Mesothelial cell of epicardium (in vitro differentiated cells): ENCODE results near the gene ERCC1. TPM values are rescaled to one million over a fixed set of nuclear protein-coding genes. Genes with fewer than 3 reads are reported as not detected.

Source experiments
- DNase-seq, 2 experiments: peaks; one replicate each; pipeline ENCODE4 v3.0.0; 2021; ENCODE audit warnings: low spot score in 2 of 2; ENCODE audit not compliant: unreplicated experiment in 2 of 2
- H3K27ac Mint-ChIP-seq: 2 replicates; pipeline ENCODE4 v1.8.0; 2021; ENCODE audit warnings: mixed read lengths
- H3K27me3 Mint-ChIP-seq: 2 replicates; pipeline ENCODE4 v1.8.0; 2021; ENCODE audit warnings: low read depth, mixed read lengths
- H3K36me3 Mint-ChIP-seq: 2 replicates; pipeline ENCODE4 v1.8.0; 2021; ENCODE audit warnings: mixed read lengths
- H3K4me1 Mint-ChIP-seq: 2 replicates; pipeline ENCODE4 v1.8.0; 2021; ENCODE audit warnings: mixed read lengths
- H3K4me3 Mint-ChIP-seq: 2 replicates; pipeline ENCODE4 v1.8.0; 2021; ENCODE audit warnings: mild to moderate bottlenecking, moderate library complexity, mixed read lengths
- H3K9me3 Mint-ChIP-seq: 2 replicates; pipeline ENCODE4 v1.8.0; 2021; ENCODE audit warnings: mixed read lengths
- microRNA-seq: library from miRNA; unstranded; fragments of <30 nt; microRNA quantifications from one replicate; pipeline ENCODE4 v1.2.0, GENCODE V29; 2021; ENCODE audit warnings: inconsistent platforms, mixed read lengths
- total RNA-seq: library from RNA; stranded (reverse); gene quantifications from 3 replicates; pipeline ENCODE4 v1.2.1, GENCODE V29; 2021
- TF ChIP-seq, protein P1 (sequence below): fragments of 200-600 bp; sonication (generic); IDR thresholded peaks from one replicate; pipeline ENCODE4 v1.5.0; 2021; ENCODE audit warnings: antibody characterized with exemption; ENCODE audit not compliant: unreplicated experiment

Gene ERCC1
- total RNA-seq, 1 donor from 2014 or later: 96.4 TPM

DNA sequence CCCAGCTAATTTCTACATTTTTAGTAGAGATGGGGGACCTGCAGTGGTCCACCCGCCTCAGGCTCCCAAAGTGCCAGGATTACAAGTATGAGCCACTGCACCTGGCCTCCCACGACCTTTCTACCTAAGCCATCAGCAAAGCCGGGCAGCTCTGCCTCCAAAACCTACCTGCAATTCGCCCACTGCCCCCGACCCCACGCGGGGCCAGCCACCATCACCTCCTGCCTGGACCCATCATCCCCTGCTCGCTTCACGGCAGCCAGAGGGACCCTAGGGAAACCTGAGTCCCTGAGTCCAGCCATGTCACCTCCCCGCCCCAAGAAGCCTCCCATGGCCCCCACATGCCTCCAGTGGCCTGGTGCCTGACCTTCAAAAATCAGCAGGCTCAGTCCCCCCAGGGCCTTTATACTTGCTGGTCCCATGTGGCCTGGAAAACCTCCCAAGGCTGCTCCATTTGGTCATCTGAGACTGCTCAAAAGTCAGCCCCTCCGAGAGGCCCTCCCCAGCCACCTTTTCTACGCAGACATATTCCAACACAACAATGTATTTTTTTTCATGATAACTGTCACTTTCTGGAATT, 65.4 kb downstream of the ERCC1 start:
- no peak overlapping the region for H3K4me3 Mint-ChIP-seq
- H3K27ac Mint-ChIP-seq: peak overlapping the region; percentile 30
- H3K27me3 Mint-ChIP-seq: no peaks in the 10 kb centered on the region
- TF ChIP-seq, protein P1, sequence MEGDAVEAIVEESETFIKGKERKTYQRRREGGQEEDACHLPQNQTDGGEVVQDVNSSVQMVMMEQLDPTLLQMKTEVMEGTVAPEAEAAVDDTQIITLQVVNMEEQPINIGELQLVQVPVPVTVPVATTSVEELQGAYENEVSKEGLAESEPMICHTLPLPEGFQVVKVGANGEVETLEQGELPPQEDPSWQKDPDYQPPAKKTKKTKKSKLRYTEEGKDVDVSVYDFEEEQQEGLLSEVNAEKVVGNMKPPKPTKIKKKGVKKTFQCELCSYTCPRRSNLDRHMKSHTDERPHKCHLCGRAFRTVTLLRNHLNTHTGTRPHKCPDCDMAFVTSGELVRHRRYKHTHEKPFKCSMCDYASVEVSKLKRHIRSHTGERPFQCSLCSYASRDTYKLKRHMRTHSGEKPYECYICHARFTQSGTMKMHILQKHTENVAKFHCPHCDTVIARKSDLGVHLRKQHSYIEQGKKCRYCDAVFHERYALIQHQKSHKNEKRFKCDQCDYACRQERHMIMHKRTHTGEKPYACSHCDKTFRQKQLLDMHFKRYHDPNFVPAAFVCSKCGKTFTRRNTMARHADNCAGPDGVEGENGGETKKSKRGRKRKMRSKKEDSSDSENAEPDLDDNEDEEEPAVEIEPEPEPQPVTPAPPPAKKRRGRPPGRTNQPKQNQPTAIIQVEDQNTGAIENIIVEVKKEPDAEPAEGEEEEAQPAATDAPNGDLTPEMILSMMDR: no peak
- no peak for DNase-seq
- no peaks in the 10 kb centered on the region for H3K4me1 Mint-ChIP-seq
- H3K9me3 Mint-ChIP-seq: no peaks in the 10 kb centered on the region
- peaks cover 39% of the 10 kb centered on the region for H3K36me3 Mint-ChIP-seq

DNA sequence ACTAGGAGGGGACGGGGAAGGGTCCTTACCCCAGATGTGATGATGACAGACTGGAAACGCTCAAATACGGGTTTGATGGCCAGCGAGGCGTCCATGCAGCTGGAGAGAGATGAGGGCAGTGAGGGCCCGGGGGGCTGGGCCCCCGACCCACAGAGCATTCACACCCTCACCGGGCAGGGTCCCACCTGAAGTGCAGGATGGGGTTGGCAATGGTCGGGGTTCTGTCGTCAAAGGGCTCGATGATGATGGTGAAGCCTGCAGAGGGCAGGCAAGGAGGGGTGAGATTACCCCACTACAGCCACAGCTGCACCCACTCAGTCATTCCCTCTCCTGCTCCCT, 66.3 kb downstream of the ERCC1 start:
- DNase-seq: no peak
- H3K27me3 Mint-ChIP-seq: no peaks in the 10 kb centered on the region

More for the DNA sequence above, 66.3 kb downstream of the ERCC1 start:
- H3K27ac Mint-ChIP-seq: no peak overlapping the region
- TF ChIP-seq, protein P1: no peak
- no peaks in the 10 kb centered on the region for H3K4me1 Mint-ChIP-seq
- H3K9me3 Mint-ChIP-seq: no peaks in the 10 kb centered on the region
- no peak overlapping the region for H3K4me3 Mint-ChIP-seq
- H3K36me3 Mint-ChIP-seq: peaks cover 40% of the 10 kb centered on the region

Small RNA genes within 50 kb of the gene (microRNA-seq; reads per million reads assigned to microRNA genes)
- gene MIR6088: not detected

Other genes with a start within 250 kb of the ERCC1 start
- gene TRAPPC6A, start 245.7 kb downstream of the ERCC1 start, total RNA-seq: 42.8 to 48.0 TPM (median 46.7 TPM) in 3 replicates
- gene BLOC1S3, start 245.1 kb downstream of the ERCC1 start, total RNA-seq: 8.0 to 10.3 TPM (median 8.9 TPM) in 3 replicates
- gene EXOC3L2, start 178.5 kb downstream of the ERCC1 start, total RNA-seq: 1.4 to 1.7 TPM (median 1.6 TPM) in 3 replicates
- gene MARK4, start 172.6 kb downstream of the ERCC1 start, total RNA-seq: 58.6 to 64.9 TPM (median 63.7 TPM) in 3 replicates
- not detected in 3 replicates for gene CKM, start 101.0 kb downstream of the ERCC1 start, total RNA-seq
- 6.4 to 8.0 TPM (median 6.9 TPM) in 3 replicates for gene KLC3, start 83.2 kb downstream of the ERCC1 start, total RNA-seq
- gene ERCC2, start 53.3 kb downstream of the ERCC1 start, total RNA-seq: 62.7 to 64.4 TPM (median 64.1 TPM) in 3 replicates
- 58.0 to 64.0 TPM (median 58.7 TPM) in 3 replicates for gene PPP1R13L, start 18.8 kb downstream of the ERCC1 start, total RNA-seq
- gene POLR1G, start 17.3 kb downstream of the ERCC1 start, total RNA-seq: 6.7 to 7.5 TPM (median 6.7 TPM) in 3 replicates
- gene FOSB, start 44.1 kb upstream of the ERCC1 start, total RNA-seq: 272 to 287 TPM (median 278 TPM) in 3 replicates
- 15.2 to 18.1 TPM (median 16.7 TPM) in 3 replicates for gene RTN2, start 73.1 kb upstream of the ERCC1 start, total RNA-seq
- gene PPM1N, start 74.5 kb upstream of the ERCC1 start, total RNA-seq: 0.38 to 0.60 TPM (median 0.59 TPM) in 3 replicates
- 49.3 to 54.8 TPM (median 53.8 TPM) in 3 replicates for gene VASP, start 83.6 kb upstream of the ERCC1 start, total RNA-seq
- gene OPA3, start 160.9 kb upstream of the ERCC1 start, total RNA-seq: 11.6 to 13.3 TPM (median 11.8 TPM) in 3 replicates
- 0.09 TPM in 1 of 3 replicates, not detected in the others for gene GPR4, start 178.3 kb upstream of the ERCC1 start, total RNA-seq
- 33.8 to 36.9 TPM (median 34.2 TPM) in 3 replicates for gene EML2, start 215.5 kb upstream of the ERCC1 start, total RNA-seq
- 3.6 to 5.1 TPM (median 4.1 TPM) in 3 replicates for gene GIPR, start 244.3 kb upstream of the ERCC1 start, total RNA-seq